ENCODE measurements around the gene ANKH.

DNA sequence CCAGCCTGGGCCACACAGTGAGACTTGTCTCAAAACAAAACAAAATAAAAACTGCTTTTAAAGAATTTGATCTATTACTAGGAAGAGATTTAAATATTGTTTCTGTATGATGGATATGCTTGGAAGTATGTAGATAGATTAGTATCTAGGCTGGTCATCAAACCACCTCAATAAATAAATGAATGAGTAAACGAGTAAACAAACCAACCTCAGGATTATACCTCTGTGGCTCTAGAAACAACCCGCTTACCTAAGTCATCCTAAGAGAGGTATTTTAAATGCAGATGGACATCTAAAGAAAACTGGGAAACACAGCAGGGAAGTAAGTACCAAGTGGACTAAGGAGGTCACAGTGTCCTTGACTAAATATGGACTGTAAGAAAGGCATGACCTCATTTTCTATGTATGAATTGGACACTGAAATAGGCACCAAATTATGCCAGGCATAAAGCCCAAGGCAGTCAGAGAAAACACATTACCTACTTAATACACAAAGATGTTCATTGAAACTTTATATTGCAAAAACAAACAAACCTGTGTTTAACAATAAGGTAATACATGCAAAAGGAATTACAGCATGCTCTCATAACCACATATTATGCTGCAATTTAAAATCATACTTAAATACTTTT lies 7.3 kb downstream of the ANKH start:
- TF ChIP-seq, protein P1, sequence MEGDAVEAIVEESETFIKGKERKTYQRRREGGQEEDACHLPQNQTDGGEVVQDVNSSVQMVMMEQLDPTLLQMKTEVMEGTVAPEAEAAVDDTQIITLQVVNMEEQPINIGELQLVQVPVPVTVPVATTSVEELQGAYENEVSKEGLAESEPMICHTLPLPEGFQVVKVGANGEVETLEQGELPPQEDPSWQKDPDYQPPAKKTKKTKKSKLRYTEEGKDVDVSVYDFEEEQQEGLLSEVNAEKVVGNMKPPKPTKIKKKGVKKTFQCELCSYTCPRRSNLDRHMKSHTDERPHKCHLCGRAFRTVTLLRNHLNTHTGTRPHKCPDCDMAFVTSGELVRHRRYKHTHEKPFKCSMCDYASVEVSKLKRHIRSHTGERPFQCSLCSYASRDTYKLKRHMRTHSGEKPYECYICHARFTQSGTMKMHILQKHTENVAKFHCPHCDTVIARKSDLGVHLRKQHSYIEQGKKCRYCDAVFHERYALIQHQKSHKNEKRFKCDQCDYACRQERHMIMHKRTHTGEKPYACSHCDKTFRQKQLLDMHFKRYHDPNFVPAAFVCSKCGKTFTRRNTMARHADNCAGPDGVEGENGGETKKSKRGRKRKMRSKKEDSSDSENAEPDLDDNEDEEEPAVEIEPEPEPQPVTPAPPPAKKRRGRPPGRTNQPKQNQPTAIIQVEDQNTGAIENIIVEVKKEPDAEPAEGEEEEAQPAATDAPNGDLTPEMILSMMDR (IDR thresholded peaks at IDR 0.05) = no peak
- TF ChIP-seq FOXP1 (CRISPR knock-in tag; IDR thresholded peaks at IDR 0.05; ENCODE audit: borderline replicate concordance) = no peak
- no peak for TF ChIP-seq JUN (CRISPR knock-in tag; IDR thresholded peaks at IDR 0.05)
- TF ChIP-seq, protein P2, sequence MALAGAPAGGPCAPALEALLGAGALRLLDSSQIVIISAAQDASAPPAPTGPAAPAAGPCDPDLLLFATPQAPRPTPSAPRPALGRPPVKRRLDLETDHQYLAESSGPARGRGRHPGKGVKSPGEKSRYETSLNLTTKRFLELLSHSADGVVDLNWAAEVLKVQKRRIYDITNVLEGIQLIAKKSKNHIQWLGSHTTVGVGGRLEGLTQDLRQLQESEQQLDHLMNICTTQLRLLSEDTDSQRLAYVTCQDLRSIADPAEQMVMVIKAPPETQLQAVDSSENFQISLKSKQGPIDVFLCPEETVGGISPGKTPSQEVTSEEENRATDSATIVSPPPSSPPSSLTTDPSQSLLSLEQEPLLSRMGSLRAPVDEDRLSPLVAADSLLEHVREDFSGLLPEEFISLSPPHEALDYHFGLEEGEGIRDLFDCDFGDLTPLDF (CRISPR knock-in tag; IDR thresholded peaks at IDR 0.05) = no peak
- TF ChIP-seq, protein P3, sequence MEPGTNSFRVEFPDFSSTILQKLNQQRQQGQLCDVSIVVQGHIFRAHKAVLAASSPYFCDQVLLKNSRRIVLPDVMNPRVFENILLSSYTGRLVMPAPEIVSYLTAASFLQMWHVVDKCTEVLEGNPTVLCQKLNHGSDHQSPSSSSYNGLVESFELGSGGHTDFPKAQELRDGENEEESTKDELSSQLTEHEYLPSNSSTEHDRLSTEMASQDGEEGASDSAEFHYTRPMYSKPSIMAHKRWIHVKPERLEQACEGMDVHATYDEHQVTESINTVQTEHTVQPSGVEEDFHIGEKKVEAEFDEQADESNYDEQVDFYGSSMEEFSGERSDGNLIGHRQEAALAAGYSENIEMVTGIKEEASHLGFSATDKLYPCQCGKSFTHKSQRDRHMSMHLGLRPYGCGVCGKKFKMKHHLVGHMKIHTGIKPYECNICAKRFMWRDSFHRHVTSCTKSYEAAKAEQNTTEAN (CRISPR knock-in tag; IDR thresholded peaks at IDR 0.05) = no peak
- TF ChIP-seq, protein P4, sequence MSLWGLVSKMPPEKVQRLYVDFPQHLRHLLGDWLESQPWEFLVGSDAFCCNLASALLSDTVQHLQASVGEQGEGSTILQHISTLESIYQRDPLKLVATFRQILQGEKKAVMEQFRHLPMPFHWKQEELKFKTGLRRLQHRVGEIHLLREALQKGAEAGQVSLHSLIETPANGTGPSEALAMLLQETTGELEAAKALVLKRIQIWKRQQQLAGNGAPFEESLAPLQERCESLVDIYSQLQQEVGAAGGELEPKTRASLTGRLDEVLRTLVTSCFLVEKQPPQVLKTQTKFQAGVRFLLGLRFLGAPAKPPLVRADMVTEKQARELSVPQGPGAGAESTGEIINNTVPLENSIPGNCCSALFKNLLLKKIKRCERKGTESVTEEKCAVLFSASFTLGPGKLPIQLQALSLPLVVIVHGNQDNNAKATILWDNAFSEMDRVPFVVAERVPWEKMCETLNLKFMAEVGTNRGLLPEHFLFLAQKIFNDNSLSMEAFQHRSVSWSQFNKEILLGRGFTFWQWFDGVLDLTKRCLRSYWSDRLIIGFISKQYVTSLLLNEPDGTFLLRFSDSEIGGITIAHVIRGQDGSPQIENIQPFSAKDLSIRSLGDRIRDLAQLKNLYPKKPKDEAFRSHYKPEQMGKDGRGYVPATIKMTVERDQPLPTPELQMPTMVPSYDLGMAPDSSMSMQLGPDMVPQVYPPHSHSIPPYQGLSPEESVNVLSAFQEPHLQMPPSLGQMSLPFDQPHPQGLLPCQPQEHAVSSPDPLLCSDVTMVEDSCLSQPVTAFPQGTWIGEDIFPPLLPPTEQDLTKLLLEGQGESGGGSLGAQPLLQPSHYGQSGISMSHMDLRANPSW (CRISPR knock-in tag; conservative IDR thresholded peaks at IDR 0.05; ENCODE audit: low read depth) = no peak
- TF ChIP-seq ATF1 (CRISPR knock-in tag; IDR thresholded peaks at IDR 0.05) = no peak
- no peak for TF ChIP-seq NFYB (CRISPR knock-in tag; conservative IDR thresholded peaks at IDR 0.05; ENCODE audit: low read depth)
- TF ChIP-seq, protein P5, sequence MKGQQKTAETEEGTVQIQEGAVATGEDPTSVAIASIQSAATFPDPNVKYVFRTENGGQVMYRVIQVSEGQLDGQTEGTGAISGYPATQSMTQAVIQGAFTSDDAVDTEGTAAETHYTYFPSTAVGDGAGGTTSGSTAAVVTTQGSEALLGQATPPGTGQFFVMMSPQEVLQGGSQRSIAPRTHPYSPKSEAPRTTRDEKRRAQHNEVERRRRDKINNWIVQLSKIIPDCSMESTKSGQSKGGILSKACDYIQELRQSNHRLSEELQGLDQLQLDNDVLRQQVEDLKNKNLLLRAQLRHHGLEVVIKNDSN (CRISPR knock-in tag; IDR thresholded peaks at IDR 0.05) = no peak
- no peak for TF ChIP-seq NR2C2 (CRISPR knock-in tag; IDR thresholded peaks at IDR 0.05)
- TF ChIP-seq, protein P6, sequence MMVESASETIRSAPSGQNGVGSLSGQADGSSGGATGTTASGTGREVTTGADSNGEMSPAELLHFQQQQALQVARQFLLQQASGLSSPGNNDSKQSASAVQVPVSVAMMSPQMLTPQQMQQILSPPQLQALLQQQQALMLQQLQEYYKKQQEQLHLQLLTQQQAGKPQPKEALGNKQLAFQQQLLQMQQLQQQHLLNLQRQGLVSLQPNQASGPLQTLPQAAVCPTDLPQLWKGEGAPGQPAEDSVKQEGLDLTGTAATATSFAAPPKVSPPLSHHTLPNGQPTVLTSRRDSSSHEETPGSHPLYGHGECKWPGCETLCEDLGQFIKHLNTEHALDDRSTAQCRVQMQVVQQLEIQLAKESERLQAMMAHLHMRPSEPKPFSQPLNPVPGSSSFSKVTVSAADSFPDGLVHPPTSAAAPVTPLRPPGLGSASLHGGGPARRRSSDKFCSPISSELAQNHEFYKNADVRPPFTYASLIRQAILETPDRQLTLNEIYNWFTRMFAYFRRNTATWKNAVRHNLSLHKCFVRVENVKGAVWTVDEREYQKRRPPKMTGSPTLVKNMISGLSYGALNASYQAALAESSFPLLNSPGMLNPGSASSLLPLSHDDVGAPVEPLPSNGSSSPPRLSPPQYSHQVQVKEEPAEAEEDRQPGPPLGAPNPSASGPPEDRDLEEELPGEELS (CRISPR knock-in tag; IDR thresholded peaks at IDR 0.05) = no peak
